GM13977 (cell line): ENCODE data around the gene DAAM1.

Source experiments
- DNase-seq: peaks from one replicate; pipeline ENCODE4 v3.0.0; 2012; ENCODE audit warnings: low spot score
- in situ Hi-C: fragments of 300-500 bp; cut with MboI; formaldehyde crosslinking; loops from one replicate; pipeline ENCODE4 v1.12.0; 2022; ENCODE audit warnings: low sequenced_read_pairs, low pct_unique_long_range_greater_than_20kb, mixed read lengths, inconsistent platforms; ENCODE audit not compliant: unreplicated experiment
- TF ChIP-seq, protein P1 (sequence below): IDR thresholded peaks from 2 replicates; pipeline ENCODE4 v1.5.1; 2012; ENCODE audit warnings: mild to moderate bottlenecking, control low read depth; ENCODE audit not compliant: insufficient read depth; ENCODE audit errors: extremely low read depth, missing control alignments

DAAM1 gene

DNA sequence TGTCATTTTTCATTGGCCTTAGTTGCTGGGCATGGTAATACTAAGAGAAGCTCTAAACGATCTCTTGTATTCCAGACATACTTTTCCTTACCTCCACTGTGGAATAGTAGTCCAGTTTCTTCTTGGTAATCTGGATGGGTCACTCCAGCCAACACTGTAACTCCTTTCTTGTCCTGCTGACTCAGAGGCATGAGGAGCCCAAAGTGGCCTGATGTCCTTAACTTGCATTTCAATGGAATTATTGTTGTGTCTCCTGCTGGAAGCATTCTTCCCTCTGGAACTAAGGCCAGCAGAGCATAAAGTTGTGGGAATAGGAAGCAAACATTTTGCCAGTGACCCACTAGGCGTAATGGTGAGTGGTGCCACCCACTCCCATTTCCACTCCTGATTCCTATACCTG lies 33.1 kb downstream of the DAAM1 start:
- no peak for DNase-seq
- in situ Hi-C loops: no loop called here
- TF ChIP-seq, protein P1, sequence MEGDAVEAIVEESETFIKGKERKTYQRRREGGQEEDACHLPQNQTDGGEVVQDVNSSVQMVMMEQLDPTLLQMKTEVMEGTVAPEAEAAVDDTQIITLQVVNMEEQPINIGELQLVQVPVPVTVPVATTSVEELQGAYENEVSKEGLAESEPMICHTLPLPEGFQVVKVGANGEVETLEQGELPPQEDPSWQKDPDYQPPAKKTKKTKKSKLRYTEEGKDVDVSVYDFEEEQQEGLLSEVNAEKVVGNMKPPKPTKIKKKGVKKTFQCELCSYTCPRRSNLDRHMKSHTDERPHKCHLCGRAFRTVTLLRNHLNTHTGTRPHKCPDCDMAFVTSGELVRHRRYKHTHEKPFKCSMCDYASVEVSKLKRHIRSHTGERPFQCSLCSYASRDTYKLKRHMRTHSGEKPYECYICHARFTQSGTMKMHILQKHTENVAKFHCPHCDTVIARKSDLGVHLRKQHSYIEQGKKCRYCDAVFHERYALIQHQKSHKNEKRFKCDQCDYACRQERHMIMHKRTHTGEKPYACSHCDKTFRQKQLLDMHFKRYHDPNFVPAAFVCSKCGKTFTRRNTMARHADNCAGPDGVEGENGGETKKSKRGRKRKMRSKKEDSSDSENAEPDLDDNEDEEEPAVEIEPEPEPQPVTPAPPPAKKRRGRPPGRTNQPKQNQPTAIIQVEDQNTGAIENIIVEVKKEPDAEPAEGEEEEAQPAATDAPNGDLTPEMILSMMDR: no peak

DNA sequence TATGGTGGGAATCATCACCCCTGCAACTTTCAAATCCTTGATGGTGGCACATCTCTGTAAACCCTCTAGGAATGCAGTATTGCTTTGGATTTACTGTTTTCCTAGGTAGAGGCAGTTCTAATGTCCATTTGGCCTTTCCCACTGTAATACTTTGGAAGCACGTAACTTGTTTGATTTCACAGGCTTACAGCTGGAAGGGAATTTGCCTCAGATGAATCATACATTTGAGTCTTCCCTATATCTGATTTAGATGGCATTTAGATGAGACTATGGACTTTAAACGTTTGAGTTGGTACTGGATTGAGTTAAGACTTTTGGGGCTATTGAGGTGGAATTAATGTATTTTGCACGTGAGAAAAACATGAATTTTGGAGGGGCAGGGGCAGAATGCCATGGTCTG lies 35.9 kb downstream of the DAAM1 start:
- no peak for DNase-seq
- TF ChIP-seq, protein P1: no peak
- in situ Hi-C loops: no loop called here

DNA sequence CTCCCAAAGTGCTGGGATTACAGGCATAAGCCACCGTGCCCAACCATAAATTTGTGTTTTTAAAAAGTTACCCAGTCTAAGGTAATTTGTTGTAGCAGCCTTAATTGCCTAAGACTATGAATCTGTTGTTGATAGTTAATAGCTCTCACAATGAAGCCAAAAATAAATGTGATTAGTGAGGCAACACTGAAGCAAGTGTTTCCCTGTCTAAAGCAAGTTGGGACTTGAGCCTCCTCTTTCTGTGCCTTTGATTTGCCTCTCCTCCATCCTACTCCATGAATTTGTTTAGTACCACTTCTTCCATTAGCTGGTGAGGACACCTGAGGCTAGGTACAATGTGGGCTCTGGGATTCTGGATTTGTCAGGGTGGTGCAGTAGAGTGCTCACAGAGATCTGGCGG lies 36.8 kb downstream of the DAAM1 start:
- TF ChIP-seq, protein P1: no peak
- no peak for DNase-seq
- in situ Hi-C loops: no loop called here

DNA sequence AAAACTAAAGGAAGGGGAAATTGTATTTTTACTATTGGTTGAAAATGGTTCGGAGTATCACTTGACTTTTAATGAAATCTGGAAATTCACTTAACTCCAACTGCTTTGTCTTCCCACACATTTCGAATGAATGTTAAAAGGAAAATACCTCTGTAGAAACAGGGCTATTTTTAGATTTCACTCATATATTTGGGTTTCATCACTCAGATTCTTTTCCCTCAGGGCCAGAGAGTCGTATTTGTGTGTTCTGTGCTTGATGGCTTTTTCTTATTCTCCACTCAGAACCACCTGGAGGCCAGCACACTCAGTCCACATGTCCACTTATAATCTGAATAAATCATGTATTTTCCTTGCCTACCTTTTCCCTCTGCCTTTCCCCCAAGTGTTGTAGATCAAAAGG lies 40.0 kb downstream of the DAAM1 start:
- DNase-seq: no peak
- TF ChIP-seq, protein P1: no peak
- in situ Hi-C loops: no loop called here

DNA sequence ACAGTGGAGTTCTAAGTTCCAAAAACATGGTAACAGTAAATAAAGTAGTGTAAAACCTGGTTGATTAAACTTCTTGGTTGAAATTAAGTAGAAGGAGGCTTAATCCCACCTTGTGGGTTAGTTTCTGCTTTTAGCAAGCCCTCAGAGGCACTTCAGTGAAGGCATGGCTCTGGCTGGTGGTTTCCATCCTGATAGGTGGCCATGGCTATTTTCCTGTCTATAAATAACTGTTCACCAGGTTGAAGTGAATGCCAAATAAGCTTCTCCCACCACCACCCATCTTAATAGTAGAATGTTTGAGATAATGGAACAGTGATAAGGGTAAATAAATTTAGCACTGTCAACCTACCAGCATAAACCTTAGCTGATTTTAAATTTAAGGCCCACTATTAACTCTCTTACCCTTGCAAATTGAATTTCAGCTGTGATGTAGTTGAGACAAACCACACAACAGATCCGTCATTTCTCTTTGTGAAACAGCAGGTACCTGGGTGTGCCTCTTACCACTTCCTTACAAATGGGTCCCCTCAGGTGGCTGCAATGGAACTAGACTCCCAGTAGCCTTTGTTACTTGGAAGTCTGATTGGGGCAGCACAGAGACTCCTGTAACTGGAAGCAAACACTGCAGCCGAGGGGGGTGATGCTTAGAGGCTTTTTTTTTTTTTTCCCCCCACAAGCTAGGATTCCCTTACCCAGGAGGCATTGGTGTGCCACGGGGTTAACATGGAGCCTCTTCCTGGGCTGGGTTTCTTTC lies 41.4 kb downstream of the DAAM1 start:
- TF ChIP-seq, protein P1: no peak
- in situ Hi-C loops: no loop called here
- DNase-seq: no peak

DNA sequence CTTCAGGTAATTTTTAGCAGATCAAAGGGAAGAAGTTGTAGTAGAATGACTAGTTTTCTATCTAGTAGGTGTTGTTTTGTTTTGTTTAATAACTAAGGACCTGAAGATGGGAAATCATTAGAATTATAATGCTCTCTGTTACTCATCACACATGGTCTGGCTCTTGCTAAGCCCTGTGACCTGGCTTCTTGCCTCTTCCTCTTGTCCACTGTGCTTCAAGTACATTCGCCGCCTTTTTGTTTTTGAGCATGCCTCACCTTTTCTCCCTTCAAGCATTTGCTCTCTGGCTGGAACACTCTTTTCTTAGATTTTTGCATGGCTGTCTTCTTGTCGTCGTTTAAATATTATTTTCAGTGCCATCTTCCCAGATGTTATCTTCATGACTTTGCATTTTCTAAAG lies 47.7 kb downstream of the DAAM1 start:
- in situ Hi-C loops: no loop called here
- TF ChIP-seq, protein P1: no peak
- no peak for DNase-seq
